ENCODE measurements around the gene GMDS. TPM values are rescaled to one million over a fixed set of nuclear protein-coding genes. Genes with fewer than 3 reads are reported as not detected.

GMDS gene
- total and polyA plus RNA-seq, 2 of the 8 experiments (the other 6 are each of a cell fraction or from before 2014, with no cell fraction given) = 16.8 to 50.0 TPM

DNA sequence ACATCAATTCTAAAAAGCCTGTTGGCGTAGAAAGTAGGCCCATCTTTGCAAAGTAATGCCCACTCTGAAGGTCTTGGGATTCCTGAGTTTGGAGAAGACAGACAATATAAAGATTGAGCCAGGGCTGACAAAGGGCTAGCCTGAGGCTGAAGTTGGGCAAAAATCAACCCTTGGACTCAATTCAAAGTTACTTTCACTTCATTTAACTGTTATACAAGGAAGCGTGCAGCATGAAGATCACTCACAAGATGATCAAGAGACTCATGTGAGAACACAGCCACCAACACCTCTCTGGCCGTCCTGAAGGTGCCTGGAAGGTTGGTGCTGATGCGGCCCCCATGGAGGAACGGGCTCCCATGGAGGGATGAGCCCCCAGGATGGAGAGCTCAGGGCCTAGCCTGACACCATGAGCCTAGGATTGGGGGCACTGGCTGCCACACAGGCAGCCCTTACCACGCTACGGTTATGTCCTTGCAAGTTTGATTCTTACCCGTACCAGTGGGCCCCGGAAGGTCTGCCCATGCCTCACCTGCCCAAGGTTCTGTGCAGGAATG, 609.1 kb downstream of the GMDS start:
- Histone ChIP-seq H3K79me1 (ENCODE audit: low read depth, low read length) (no peaks in the 10 kb centered on the region; the same call in 1 of the 2 replicates), H4K91ac (replicated peaks; ENCODE audit: insufficient read length, low read length) (no peak overlapping the region), H4K20me1 (replicated peaks in 1 of 2; ENCODE audit: control insufficient read depth in 1 of 2, insufficient read depth in 2 of 2, low read length in 2 of 2) (peaks cover 0 to 3% of the 10 kb centered on the region in 2 experiments), H2AFZ (ENCODE audit: low read length) (no peak overlapping the region), H3K56ac (replicated peaks; ENCODE audit: insufficient read length, low read depth, low read length) (no peak overlapping the region), H3K14ac (ENCODE audit: insufficient read length) (no peak overlapping the region), H3K23ac (ENCODE audit: insufficient read length) (no peak overlapping the region), H2BK120ac (replicated peaks; ENCODE audit: low read depth, low read length) (no peak overlapping the region), H4K8ac (ENCODE audit: extremely low read depth, insufficient read depth, low read length) (no peak overlapping the region; the same call in 1 of the 2 replicates), H3K79me2 (ENCODE audit: control insufficient read depth in 1 of 2, insufficient read depth in 2 of 2, low read length in 2 of 2) (no peaks in the 10 kb centered on the region), H3K27me3 (replicated peaks in 1 of 4; ENCODE audit: control insufficient read depth in 3 of 4, extremely low read depth in 1 of 4, insufficient read depth in 3 of 4, low read length in 3 of 4) (no peaks in the 10 kb centered on the region), H2AK5ac (ENCODE audit: low read depth, low read length) (no peak overlapping the region), H3K4ac (replicated peaks; ENCODE audit: insufficient read length, low read depth, low read length) (no peak overlapping the region), H2BK20ac (ENCODE audit: low read length) (no peak overlapping the region), H2BK12ac (ENCODE audit: low read depth, low read length) (peak overlapping the region; percentile 34; the same call in 1 of the 2 replicates), H3K36me3 (ENCODE audit: control insufficient read depth in 2 of 4, insufficient read depth in 4 of 4, low read length in 3 of 4) (no peaks in the 10 kb centered on the region), H3K4me1 (replicated peaks in 1 of 4; ENCODE audit: control insufficient read depth in 3 of 4, insufficient read depth in 4 of 4, low read length in 3 of 4) (0 out of 7 replicates have a peak, but pooled peaks cover 0 to 2% (median 0%) of the 10 kb centered on the region in 4 experiments), H3K4me2 (ENCODE audit: insufficient read depth in 1 of 2, low read depth in 2 of 2, low read length in 2 of 2) (no peak overlapping the region), H2BK5ac (ENCODE audit: low read depth, low read length) (0 out of 2 replicates have a peak overlapping the region, but pooled peaks have one; percentile 8), H3K18ac (ENCODE audit: extremely low read depth, low read length) (no peak overlapping the region), H3K9me3 (ENCODE audit: insufficient read depth in 2 of 2, low read depth in 1 of 2, low read length in 1 of 2) (no peaks in the 10 kb centered on the region), H3K9ac (replicated peaks in 1 of 4; ENCODE audit: extremely low read depth in 1 of 4, low read depth in 3 of 4, low read length in 3 of 4) (no peak overlapping the region), H3K23me2 (ENCODE audit: low read depth, low read length) (no peaks in the 10 kb centered on the region; the same call in 1 of the 2 replicates), H3K4me3 (ENCODE audit: extremely low read depth in 1 of 4, insufficient read depth in 2 of 4, low read depth in 3 of 4, low read length in 4 of 4) (no peak overlapping the region), H4K5ac (ENCODE audit: insufficient read length, low read depth, low read length) (no peak overlapping the region), H2BK15ac (ENCODE audit: low read length) (no peak overlapping the region), H3K27ac (ENCODE audit: low read depth, low read length) (no peak overlapping the region)
- CTCF ChIA-PET (ENCODE audit: partially characterized antibody) = no interaction called here
- POLR2A ChIA-PET (ENCODE audit: partially characterized antibody) = interaction anchor here (0.9 kb wide), 1 partner anchor 9 kb away, joined by 3 read pairs; no protein-coding TSS in a partner anchor
- WGBS, 2 experiments (ENCODE audit: extremely low coverage in 1 of 2, insufficient coverage in 1 of 2, insufficient read length in 1 of 2, insufficient replicate concordance in 2 of 2, low coverage in 1 of 2, low lambda C conversion rate in 2 of 2, missing lambda C conversion rate in 1 of 2) = 91% methylated on average over 9 of the region's 9 CpGs; no CpG with 5 or more reads in 1 of the 2 experiments
- no peak for FAIRE-seq
- no peak for DNase-seq (ENCODE audit: low read depth in 1 of 2, low spot score in 2 of 2)
- no peak for TF ChIP-seq SUZ12 (IDR thresholded peaks at IDR 0.05; ENCODE audit: low read length)
- no peak for TF ChIP-seq CEBPB (IDR thresholded peaks at IDR 0.05; ENCODE audit: low read depth, low read length)
- TF ChIP-seq KDM1A (IDR thresholded peaks at IDR 0.05; ENCODE audit: borderline replicate concordance, low read length) = no peak
- TF ChIP-seq CBX8 (IDR thresholded peaks at IDR 0.05; ENCODE audit: borderline replicate concordance, low read depth, low read length) = no peak
- TF ChIP-seq POLR2A (IDR thresholded peaks at IDR 0.05; ENCODE audit: control extremely low read depth in 1 of 2, low read depth in 2 of 2, low read length in 2 of 2) = no peak
- no peak for TF ChIP-seq FOSL1 (IDR thresholded peaks at IDR 0.05; ENCODE audit: insufficient read depth, low read depth, low read length)
- no peak for TF ChIP-seq TAF7 (optimal IDR thresholded peaks at IDR 0.05; ENCODE audit: borderline replicate concordance, low read depth, low read length)
- no peak for TF ChIP-seq RAD21 (IDR thresholded peaks at IDR 0.05 in 1 of 2, conservative IDR thresholded peaks at IDR 0.05 in 1 of 2; ENCODE audit: low read depth in 2 of 2, low read length in 2 of 2)
- TF ChIP-seq, protein P1, sequence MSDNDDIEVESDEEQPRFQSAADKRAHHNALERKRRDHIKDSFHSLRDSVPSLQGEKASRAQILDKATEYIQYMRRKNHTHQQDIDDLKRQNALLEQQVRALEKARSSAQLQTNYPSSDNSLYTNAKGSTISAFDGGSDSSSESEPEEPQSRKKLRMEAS (IDR thresholded peaks at IDR 0.05) = no peak
- no peak for TF ChIP-seq NRF1 (IDR thresholded peaks at IDR 0.05; ENCODE audit: low read depth, low read length)
- TF ChIP-seq GTF2F1 (IDR thresholded peaks at IDR 0.05; ENCODE audit: borderline replicate concordance, low read depth, low read length) = no peak
- TF ChIP-seq TAF1 (IDR thresholded peaks at IDR 0.05; ENCODE audit: low read depth, low read length) = no peak
- TF ChIP-seq, protein P2, sequence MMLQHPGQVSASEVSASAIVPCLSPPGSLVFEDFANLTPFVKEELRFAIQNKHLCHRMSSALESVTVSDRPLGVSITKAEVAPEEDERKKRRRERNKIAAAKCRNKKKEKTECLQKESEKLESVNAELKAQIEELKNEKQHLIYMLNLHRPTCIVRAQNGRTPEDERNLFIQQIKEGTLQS (IDR thresholded peaks at IDR 0.05; ENCODE audit: insufficient read depth, low read depth, low read length) = no peak
